T-helper 2 cell (primary cell): ENCODE results near the gene VPS13D.

Experiments
- DNase-seq, 5 experiments: peaks; one replicate each; pipeline versions ENCODE4 v3.0.0 to v3.0.0-alpha.2; 2012 to 2022
- total RNA-seq, 2 donors: gene quantifications; one replicate each; lab custom pipeline; 2026; lab: John Stamatoyannopoulos, UW

Gene VPS13D, protein sequence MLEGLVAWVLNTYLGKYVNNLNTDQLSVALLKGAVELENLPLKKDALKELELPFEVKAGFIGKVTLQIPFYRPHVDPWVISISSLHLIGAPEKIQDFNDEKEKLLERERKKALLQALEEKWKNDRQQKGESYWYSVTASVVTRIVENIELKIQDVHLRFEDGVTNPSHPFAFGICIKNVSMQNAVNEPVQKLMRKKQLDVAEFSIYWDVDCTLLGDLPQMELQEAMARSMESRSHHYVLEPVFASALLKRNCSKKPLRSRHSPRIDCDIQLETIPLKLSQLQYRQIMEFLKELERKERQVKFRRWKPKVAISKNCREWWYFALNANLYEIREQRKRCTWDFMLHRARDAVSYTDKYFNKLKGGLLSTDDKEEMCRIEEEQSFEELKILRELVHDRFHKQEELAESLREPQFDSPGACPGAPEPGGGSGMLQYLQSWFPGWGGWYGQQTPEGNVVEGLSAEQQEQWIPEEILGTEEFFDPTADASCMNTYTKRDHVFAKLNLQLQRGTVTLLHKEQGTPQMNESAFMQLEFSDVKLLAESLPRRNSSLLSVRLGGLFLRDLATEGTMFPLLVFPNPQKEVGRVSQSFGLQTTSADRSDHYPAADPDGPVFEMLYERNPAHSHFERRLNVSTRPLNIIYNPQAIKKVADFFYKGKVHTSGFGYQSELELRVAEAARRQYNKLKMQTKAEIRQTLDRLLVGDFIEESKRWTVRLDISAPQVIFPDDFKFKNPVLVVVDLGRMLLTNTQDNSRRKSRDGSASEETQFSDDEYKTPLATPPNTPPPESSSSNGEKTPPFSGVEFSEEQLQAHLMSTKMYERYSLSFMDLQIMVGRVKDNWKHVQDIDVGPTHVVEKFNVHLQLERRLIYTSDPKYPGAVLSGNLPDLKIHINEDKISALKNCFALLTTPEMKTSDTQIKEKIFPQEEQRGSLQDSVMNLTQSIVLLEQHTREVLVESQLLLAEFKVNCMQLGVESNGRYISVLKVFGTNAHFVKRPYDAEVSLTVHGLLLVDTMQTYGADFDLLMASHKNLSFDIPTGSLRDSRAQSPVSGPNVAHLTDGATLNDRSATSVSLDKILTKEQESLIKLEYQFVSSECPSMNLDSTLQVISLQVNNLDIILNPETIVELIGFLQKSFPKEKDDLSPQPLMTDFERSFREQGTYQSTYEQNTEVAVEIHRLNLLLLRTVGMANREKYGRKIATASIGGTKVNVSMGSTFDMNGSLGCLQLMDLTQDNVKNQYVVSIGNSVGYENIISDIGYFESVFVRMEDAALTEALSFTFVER (N-terminal part only)
- total RNA-seq = 255 to 268 reads per million in 2 donors

- peak; percentile 71 to 89 (median 76) for DNase-seq
Observed at GRCh38 chr1:12229835-12230548, at the start of gene VPS13D. Gene VPS13D, plus strand, starts transcription at chr1:12230030. Its CDS starts 4,237 bp downstream, at chr1:12234267.

DNA sequence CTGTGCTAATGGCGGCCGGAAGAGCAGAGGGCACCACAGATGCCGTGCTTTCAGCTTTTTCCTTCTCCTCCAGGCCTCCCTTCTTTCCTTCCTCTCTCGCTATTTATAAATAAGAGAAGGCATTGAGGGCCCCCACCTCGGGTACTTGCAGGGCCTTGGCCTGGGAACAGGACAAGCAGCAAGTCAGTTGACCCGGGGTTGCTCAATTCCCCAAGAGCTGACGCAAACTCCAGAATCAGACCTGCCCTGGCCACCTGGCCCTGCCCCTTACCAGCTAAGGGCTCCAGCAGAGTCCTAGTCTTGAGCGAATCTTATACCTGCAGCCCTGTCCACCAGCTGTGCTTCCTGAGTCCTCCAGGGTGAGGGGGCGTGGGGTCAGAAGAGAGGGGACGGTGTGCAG is 49.5 kb upstream of the VPS13D start:
- DNase-seq = no peak

GRCh38 chr1:12180903-12181302 is 48.9 kb upstream of the VPS13D start:
- no peak for DNase-seq

- DNase-seq = no peak
Observed at GRCh38 chr1:12181568-12181967, 48.3 kb upstream of the VPS13D start.

DNA sequence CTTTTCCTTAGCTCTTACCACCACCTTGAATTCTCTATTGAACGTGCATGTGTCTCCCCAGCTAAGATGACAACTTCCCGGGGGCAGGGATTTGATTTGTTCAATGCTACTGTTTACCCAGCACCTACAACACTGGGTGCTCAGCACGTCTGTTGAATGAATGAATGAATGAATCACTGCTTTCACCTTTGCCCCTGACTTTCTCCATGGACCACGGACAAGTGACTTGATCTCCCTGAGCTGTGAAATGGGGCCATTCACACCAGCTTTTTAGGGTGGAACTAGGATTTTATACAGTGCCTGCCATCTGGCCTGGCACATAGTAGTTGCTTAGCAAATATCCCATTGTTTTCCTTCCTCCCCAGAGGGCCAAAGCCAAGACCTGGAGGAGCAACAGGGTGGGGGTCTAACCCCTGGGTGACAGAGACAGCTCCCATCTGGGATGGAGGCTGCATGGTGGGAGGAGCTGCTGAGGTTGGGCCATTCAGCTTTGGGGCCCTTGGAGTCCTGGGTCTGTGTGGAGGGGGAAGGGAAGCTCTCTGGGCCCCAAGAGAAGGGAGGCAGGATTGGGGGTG is 47.3 kb upstream of the VPS13D start:
- no peak for DNase-seq

DNA sequence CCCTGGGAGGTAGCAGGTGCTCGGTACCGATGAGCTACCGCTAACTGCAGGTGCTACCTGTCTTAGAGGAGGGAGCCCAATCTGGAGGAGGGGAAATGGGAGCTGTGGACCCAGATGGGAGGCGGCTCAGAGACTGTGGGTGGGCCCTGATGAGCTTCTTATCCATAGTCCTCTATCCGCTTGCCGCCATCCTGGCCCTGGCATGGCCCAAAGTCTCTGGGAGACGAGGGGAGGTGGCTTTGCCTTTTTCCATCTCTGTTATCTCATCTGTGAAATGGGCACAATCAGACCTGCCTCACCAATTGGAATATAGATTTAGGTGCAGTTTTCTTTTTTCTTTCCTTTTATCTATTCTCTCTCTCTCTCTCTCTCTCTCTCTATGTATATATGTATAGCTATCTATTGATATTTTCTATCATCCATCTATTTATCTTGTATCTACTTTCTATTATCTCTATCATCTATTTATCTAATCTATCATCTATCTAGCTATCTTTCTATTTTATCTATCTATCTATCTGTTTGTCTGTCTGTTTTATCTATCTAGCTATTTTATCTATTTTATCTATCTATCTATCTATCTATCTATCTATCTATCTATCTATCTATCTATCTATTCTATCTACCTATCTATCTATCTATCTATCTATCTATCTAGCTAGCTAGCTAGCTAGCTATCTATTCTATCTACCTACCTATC is 46.6 kb upstream of the VPS13D start:
- DNase-seq = no peak

- DNase-seq = no peak
Observed at GRCh38 chr1:12184008-12184681, 45.7 kb upstream of the VPS13D start.

DNA sequence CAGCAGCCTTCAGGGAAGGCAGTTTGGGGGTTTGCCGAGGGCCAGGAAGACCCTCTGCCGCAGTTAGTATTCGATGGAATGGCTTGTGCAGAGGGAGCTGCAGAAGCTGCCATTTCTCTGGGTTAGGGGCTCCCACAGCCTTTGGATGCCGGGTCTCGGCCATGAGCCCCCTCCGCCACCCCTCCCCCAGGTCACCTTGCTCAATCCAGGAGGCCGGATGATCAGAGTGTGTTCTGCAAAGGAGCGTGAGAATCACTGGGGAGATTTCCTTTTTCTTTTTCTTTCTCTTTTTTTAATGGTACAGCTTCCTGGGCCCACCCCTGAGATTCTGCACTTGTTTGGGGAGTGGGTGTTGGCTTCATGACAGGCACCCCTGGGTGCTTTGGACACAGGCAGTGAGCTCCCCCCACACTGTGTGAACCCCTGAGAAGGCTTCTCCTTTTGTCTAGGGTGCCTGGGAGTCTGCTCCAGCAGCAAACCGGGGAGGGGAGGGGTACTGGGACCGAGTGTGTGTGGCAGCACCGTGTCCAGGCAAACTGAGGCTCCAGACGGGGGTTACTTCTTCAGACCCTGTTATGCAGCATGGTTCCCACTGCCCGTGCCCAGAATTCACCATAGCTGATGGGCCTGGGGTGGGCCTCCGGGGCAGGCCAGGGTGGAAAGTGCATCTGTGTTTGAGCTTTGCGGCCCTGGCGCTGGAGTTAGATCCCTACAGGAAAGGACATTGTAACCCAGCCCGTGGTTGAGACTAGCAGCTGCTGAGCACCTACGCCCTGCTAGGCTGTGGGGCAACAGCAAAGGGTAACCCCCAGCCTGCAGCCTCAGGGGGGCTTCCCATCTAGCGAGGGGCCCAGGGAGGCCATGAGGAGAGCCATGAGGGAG is 44.6 kb upstream of the VPS13D start:
- DNase-seq = no peak

DNA sequence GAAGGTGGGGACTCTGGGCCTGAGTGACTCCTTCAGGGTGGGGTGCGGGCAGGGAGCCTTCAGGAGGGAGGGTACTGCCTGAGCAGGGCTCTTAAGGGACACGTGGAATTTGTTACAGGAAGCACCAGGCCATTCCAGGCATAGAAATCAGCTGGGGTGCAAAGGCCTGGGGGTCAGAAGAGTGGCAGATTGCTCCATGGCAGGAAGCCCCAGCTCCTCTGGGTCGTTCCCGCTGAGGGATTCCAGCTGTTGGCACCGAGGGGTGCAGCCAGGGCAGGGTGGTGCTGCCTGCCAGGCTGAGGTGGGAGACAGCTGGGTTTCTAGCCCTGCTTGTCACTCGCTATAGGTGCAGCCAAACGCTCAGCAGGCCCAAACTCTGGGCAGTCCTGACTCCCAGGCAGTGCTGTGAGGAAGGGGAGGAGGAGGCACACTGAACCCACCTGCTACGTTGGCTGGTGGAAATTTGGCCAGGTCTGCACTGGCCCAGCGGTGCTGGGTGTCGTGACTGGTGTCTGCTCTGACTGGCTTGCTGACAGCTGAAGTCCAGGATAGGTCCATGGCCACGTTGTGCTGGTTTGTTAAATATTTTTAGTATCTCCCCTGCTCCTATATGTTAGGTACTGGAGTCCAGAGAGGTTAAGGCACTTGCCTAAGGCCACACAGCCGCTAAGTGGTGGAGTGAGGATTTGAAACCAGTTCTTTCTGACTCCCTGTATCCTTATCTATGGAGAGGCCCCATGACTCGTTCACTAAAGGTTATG is 43.7 kb upstream of the VPS13D start:
- no peak for DNase-seq

DNA sequence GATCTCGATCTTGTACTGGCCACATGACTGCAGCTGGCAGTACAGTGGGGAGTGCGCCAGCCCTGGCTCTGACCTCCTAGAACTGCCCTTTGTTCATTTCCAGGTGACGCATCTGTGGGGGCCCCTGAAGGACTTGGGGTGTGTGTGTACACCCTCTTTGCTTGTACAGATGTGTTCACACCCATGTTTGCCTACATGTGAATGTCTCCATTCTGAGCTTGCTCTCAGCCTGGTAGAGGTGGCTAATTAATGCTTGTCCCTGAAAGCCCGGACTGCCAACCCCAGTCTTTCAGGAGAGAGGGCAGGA is 43.2 kb upstream of the VPS13D start:
- DNase-seq = no peak

- no peak for DNase-seq
Observed at GRCh38 chr1:12188115-12188514, 41.7 kb upstream of the VPS13D start.

- no peak for DNase-seq
Observed at GRCh38 chr1:12188657-12189327, 41.0 kb upstream of the VPS13D start.

- no peak for DNase-seq
Observed at GRCh38 chr1:12189328-12189682, 40.5 kb upstream of the VPS13D start.

DNA sequence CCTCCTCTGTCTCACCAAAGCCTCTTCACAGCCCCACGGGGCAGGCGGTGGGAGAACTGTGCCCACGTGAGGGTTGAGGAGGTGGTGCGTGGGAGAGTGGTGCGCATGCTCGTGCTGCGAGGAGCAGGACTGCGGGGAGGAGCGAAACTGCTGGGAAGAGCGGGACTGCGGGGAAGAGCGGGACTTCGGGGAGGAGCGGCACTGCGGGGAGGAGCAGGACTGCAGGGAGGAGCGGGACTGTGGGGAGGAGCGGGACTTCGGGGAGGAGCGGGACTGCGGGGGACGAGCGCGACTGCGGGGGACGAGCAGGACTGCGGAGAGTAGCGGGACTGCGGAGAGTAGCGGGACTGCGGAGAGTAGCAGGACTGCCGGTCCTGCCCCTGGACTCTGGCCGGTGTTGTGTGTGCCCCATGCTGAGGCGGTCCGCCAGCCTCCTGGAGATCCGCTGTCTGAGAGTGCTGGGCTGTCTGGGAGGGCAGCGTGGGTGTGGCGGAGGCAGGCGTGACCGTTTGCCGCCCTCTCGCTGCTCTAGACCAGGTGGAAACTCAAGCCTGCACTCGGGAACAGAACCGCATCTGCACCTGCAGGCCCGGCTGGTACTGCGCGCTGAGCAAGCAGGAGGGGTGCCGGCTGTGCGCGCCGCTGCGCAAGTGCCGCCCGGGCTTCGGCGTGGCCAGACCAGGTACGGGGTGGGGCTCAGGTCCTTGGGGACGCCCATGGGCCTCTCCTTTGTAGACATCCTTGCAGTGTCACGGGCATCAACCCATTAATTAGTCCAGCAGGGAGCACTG is 38.4 kb upstream of the VPS13D start:
- no peak for DNase-seq

DNA sequence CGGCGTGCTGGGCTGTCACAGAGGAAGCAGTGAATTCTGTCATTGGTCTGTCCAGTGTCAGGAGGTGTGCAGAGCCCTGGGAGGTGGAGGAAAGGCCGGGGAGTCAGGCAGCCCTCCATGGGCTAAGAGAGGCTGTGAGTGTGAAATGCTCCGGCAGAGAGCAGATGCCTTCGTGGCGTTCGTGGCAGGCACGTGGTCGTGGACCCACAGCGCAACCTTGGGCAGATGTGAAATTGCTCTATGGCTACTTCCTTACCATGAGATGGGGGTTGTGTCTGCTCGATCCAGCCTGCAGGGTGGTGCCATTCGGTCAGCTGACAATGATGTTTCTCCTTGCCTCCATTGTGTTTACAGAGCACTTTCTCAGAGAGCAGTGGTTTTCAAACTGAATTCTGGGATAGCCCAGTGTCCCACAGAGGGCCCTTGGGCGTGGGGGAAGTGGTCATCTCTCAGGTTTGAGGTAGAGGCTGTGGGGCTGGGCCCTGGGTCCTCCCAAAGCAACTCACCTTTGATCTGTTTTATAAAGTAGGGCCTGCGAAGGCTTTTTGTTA is 35.1 kb upstream of the VPS13D start:
- DNase-seq = peak in 1 of 5 experiments; percentile 20

DNA sequence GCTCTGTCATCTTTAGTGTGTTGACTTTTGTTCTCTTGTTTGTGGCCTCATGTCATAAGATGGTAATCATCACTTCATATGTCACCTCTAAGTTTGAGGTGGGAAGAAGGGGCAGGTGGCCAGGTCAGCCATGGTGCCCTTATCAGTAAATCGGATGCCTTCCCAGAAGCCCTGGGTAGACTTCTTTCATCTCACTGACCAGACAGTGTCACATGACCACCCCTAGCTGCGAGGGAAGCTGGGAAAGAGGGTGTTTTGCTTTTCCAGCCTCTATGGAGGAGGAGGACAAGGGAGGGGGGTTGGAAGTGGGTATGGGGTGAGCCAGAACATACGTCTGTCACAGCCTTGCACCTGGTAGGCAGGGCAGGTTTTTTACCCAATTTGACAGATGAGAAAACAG is 34.4 kb upstream of the VPS13D start:
- no peak for DNase-seq
